Measurements from ENCODE around the gene SNX1. TPM values are rescaled to one million over a fixed set of nuclear protein-coding genes. Genes with fewer than 3 reads are reported as not detected.

SNX1 gene
- total and polyA plus RNA-seq, 2 donors (not counting 1 experiment from before 2014, with no cell fraction given): 42.9 to 95.7 TPM

DNA sequence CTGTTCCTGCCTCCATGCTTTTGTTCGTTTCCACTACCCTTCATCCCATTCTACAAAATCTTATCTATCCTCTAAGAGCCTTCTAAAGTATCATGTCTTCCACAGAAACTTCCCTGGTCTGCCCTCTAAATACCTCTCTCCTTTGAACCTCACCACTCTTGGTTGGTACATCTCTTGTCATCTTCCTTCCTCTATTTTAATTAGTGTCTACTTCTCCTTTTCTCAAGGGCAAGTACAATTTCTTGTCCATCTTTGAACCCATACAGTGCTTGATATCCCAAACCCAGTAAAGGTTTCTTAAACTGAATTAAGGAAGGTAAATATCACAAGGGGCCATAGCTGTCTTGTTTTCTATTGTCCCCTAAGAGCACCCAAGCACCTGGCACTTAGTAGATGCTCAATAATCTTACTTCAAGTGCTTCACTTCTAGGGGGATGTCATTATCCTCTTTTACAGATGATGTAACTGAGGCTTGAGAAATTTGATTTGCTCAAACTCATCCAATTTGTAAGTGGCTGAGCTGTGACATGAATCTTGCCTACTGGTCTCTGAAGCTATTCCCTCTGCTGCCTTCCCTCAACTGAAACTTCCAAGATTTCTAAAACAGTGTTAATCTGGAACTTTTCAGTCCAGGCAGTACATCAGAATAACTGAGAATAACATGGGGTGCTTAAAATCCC lies 46.9 kb upstream of the SNX1 start:
- Histone ChIP-seq H3K36me3 (ENCODE audit: control insufficient read depth, insufficient read depth, low read length) (no peaks in the 10 kb centered on the region), H3K79me2 (ENCODE audit: control insufficient read depth, insufficient read depth, low read length) (no peaks in the 10 kb centered on the region), H3K4me1 (ENCODE audit: control insufficient read depth, extremely low read depth, insufficient read depth, low read length) (peaks cover 6% of the 10 kb centered on the region), H3K27ac (ENCODE audit: insufficient read depth, low read length) (no peak overlapping the region), H3K9me3 (ENCODE audit: control insufficient read depth, insufficient read depth, low read depth, low read length) (no peaks in the 10 kb centered on the region), H3K9ac (ENCODE audit: insufficient read depth, low read length) (no peak overlapping the region), H4K20me1 (ENCODE audit: control insufficient read depth, extremely low read depth, insufficient read depth, low read length) (no peaks in the 10 kb centered on the region), H3K27me3 (ENCODE audit: control insufficient read depth, insufficient read depth, low read length) (peaks cover 13% of the 10 kb centered on the region), H3K4me2 (ENCODE audit: extremely low read depth, insufficient read depth, low read length) (no peak overlapping the region), H2AFZ (ENCODE audit: low read length) (no peak overlapping the region), H3K4me3 (replicated peaks in 1 of 4; ENCODE audit: control extremely low read depth in 1 of 4, insufficient read depth in 1 of 4, low read depth in 3 of 4, low read length in 4 of 4) (no peak overlapping the region)
- DNase-seq (ENCODE audit: low read depth in 2 of 2): no peak
- no peak for TF ChIP-seq EZH2 (IDR thresholded peaks at IDR 0.05; ENCODE audit: low read length, missing control alignments)
- TF ChIP-seq, protein P1, sequence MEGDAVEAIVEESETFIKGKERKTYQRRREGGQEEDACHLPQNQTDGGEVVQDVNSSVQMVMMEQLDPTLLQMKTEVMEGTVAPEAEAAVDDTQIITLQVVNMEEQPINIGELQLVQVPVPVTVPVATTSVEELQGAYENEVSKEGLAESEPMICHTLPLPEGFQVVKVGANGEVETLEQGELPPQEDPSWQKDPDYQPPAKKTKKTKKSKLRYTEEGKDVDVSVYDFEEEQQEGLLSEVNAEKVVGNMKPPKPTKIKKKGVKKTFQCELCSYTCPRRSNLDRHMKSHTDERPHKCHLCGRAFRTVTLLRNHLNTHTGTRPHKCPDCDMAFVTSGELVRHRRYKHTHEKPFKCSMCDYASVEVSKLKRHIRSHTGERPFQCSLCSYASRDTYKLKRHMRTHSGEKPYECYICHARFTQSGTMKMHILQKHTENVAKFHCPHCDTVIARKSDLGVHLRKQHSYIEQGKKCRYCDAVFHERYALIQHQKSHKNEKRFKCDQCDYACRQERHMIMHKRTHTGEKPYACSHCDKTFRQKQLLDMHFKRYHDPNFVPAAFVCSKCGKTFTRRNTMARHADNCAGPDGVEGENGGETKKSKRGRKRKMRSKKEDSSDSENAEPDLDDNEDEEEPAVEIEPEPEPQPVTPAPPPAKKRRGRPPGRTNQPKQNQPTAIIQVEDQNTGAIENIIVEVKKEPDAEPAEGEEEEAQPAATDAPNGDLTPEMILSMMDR (conservative IDR thresholded peaks at IDR 0.05 in 1 of 2, IDR thresholded peaks at IDR 0.05 in 1 of 2; ENCODE audit: low read depth in 1 of 2, low read length in 2 of 2): no peak

DNA sequence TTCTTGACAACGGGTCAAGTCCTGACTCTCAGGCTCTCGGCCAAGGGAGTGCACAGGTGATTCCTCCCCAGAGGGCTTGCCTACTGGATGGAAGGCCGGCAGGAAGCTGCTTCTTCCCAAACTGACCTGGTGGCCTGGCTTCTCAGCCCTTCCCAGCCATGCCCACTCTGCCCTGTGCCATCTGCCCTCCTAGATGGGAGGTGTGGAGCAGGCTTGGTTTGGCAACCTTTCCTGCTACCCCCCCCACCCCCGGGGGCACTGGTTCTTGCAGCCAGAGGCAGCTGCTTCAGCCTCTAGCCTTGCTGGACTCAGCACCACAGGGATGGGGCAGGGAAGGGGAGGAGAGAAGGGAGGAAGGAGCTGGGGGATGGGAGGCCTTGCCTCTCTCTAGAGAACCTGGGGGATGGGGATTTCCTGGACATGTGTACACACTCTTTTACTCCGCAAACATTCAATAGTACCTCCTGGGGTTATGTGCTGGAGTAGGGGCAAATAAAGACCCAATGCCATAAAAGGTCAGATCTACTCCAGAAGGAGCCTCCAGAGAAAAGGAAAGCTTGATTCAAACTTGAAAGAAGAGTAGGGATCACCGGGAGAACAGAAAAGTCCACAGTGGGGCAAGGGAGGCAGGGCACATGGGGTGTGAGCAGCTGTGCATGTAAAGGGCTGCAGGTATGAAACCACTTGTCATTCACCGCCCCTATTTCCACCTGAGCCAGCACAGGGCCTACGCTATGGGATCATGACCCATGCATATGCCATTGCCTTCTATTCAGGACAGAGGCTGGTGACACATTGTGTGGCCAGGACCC lies 45.3 kb upstream of the SNX1 start:
- no peaks in the 10 kb centered on the region for H3K9me3 ChIP-seq (ENCODE audit: control insufficient read depth, insufficient read depth, low read depth, low read length)
- TF ChIP-seq, protein P1 (conservative IDR thresholded peaks at IDR 0.05 in 1 of 2, IDR thresholded peaks at IDR 0.05 in 1 of 2; ENCODE audit: low read depth in 1 of 2, low read length in 2 of 2): no peak
- no peak for TF ChIP-seq EZH2 (IDR thresholded peaks at IDR 0.05; ENCODE audit: low read length, missing control alignments)
- no peak overlapping the region for H2AFZ ChIP-seq (ENCODE audit: low read length)
- H3K79me2 ChIP-seq (ENCODE audit: control insufficient read depth, insufficient read depth, low read length): no peaks in the 10 kb centered on the region
- no peak for DNase-seq (ENCODE audit: low read depth in 2 of 2)
- no peaks in the 10 kb centered on the region for H4K20me1 ChIP-seq (ENCODE audit: control insufficient read depth, extremely low read depth, insufficient read depth, low read length)
- H3K27me3 ChIP-seq (ENCODE audit: control insufficient read depth, insufficient read depth, low read length): peaks cover 13% of the 10 kb centered on the region
- peaks cover 6% of the 10 kb centered on the region for H3K4me1 ChIP-seq (ENCODE audit: control insufficient read depth, extremely low read depth, insufficient read depth, low read length)
- no peak overlapping the region for H3K27ac ChIP-seq (ENCODE audit: insufficient read depth, low read length)
- no peak overlapping the region for H3K9ac ChIP-seq (ENCODE audit: insufficient read depth, low read length)
- H3K4me3 ChIP-seq (replicated peaks in 1 of 4; ENCODE audit: control extremely low read depth in 1 of 4, insufficient read depth in 1 of 4, low read depth in 3 of 4, low read length in 4 of 4): no peak overlapping the region
- no peak overlapping the region for H3K4me2 ChIP-seq (ENCODE audit: extremely low read depth, insufficient read depth, low read length)
- no peaks in the 10 kb centered on the region for H3K36me3 ChIP-seq (ENCODE audit: control insufficient read depth, insufficient read depth, low read length)

DNA sequence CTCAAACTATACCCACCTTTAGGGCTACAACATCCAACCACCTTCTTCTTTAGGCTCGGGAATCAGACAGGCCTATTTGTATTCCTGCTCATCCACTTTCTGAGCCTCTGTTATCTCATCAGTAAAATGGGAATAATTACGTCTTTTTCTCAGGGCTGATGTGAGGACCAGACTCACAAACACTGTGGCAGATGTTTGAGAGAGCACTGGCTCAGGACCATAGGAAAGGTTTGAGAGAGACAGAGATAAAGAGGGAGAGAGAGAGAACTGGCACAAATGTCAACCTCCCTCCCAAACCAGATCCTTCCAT lies 44.7 kb upstream of the SNX1 start:
- no peak overlapping the region for H3K4me3 ChIP-seq (replicated peaks in 1 of 4; ENCODE audit: control extremely low read depth in 1 of 4, insufficient read depth in 1 of 4, low read depth in 3 of 4, low read length in 4 of 4)
- H3K9ac ChIP-seq (ENCODE audit: insufficient read depth, low read length): no peak overlapping the region
- no peak for TF ChIP-seq EZH2 (IDR thresholded peaks at IDR 0.05; ENCODE audit: low read length, missing control alignments)
- TF ChIP-seq, protein P1 (conservative IDR thresholded peaks at IDR 0.05 in 1 of 2, IDR thresholded peaks at IDR 0.05 in 1 of 2; ENCODE audit: low read depth in 1 of 2, low read length in 2 of 2): no peak
- no peaks in the 10 kb centered on the region for H4K20me1 ChIP-seq (ENCODE audit: control insufficient read depth, extremely low read depth, insufficient read depth, low read length)
- H3K79me2 ChIP-seq (ENCODE audit: control insufficient read depth, insufficient read depth, low read length): no peaks in the 10 kb centered on the region
- no peaks in the 10 kb centered on the region for H3K36me3 ChIP-seq (ENCODE audit: control insufficient read depth, insufficient read depth, low read length)
- no peak overlapping the region for H3K27ac ChIP-seq (ENCODE audit: insufficient read depth, low read length)
- no peak overlapping the region for H3K4me2 ChIP-seq (ENCODE audit: extremely low read depth, insufficient read depth, low read length)
- H3K9me3 ChIP-seq (ENCODE audit: control insufficient read depth, insufficient read depth, low read depth, low read length): no peaks in the 10 kb centered on the region
- peaks cover 4% of the 10 kb centered on the region for H3K4me1 ChIP-seq (ENCODE audit: control insufficient read depth, extremely low read depth, insufficient read depth, low read length)
- DNase-seq (ENCODE audit: low read depth in 2 of 2): no peak
- H2AFZ ChIP-seq (ENCODE audit: low read length): no peak overlapping the region
- peaks cover 13% of the 10 kb centered on the region for H3K27me3 ChIP-seq (ENCODE audit: control insufficient read depth, insufficient read depth, low read length)
